ENCODE data around the gene NTNG2.

DNA sequence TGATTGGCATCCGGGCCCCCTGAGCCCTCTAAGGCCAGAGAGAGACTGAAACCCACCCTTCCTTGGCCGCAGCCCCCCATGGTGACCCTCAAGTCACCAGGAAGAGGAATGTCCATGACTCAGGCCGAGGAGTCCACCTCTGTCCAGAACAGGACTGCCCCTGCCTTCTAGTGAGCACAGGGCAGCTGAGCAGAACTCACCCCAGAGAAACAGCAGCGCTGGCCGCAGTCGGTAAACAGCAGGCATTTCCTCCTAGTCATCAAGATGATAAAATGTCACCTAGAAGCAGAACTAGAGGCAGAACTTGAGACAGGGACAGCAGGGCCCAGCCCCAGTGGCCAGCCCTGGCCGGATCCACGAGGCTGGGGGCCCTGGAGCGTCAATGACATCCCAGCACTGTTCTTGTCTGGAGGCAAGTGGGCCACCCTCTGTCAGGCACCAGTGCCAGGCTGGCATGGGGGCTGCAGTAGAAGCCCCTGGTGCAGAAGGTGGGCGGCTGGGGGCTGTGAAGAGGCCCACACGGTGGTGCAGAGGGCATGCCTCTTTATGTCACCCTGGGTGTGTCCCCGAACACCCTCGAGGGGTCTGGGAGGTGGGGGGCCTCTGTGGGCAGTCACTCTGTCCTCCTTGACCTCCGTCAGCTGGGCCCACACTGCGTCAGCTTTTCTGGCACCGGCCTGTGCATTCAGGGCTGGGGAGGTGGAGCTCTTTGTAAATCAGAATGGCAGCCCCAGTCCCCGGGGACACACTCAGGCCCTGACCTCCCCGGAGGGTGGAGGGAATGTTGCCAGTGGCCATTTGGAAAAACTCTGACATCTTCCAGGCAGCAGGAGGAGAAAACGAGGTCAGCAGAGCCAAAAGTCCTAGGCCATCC, 83.0 kb downstream of the NTNG2 start:
- TF ChIP-seq CTCF (IDR thresholded peaks at IDR 0.05 in 8 of 11, conservative IDR thresholded peaks at IDR 0.05 in 3 of 11) = no peak
- no peak for TF ChIP-seq POLR2A (IDR thresholded peaks at IDR 0.05)
- TF ChIP-seq POLR2AphosphoS5 (IDR thresholded peaks at IDR 0.05) = peak in 2 of 3 donors; percentile 25 to 27

Measured in spleen (tissue), 7 donors.